HG02642 (cell line): ENCODE results near the gene SLC1A4.
"Not testable (repeated sequence)": the region's sequence is repeated elsewhere in the genome, so short reads cannot be mapped to it uniquely, and the experiment has no call there.

Source experiments
- ATAC-seq: cut with Tn5 transposase; IDR thresholded peaks from one replicate; pipeline ENCODE4 v1.9.1; 2021; ENCODE audit warnings: mild to moderate bottlenecking; ENCODE audit not compliant: unreplicated experiment, poor library complexity

SLC1A4 gene

DNA sequence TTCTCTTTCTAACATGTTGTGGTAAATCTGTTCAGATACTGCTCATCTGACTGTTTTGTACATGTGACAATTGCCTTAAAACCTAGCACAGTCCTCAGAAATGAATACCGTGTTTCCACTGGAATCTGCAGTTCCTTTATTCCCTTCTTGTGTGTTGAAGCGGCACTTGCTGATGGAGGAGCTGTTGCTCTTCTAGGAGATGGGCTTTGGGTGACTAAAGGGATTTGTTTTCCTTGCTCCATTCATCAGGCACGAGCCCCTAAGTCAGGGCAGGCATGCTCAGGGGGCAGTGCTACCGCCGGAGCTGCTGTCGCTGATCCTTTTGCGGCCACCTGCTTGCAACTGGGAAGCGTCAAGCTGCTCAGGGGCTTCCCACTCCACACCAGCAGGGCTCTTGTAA lies 34.5 kb downstream of the SLC1A4 start:
- no peak for ATAC-seq

- no peak for ATAC-seq
Measured at GRCh38 chr2:65024149-65024829, 35.1 kb downstream of the SLC1A4 start.

GRCh38 chr2:65025453-65026123 lies 36.4 kb downstream of the SLC1A4 start:
- ATAC-seq = no peak

DNA sequence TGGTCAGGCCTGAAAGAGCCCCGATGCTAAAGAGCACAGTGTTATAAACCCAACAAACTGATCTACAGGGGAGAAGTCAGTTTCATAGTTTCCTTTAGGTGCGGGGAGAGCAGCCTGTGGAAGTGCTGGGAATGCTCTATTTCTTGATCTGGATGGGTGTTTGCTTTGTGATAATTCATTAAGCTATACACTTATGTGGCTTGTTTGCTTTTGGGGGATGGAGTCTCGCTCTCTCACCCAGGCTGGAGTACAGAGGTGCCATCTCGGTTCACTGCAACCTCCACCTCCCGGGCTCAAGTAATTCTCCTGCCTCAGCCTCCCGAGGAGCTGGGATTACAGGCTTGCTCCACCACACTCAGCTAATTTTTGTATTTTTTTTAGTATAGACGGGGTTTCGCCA lies 37.0 kb downstream of the SLC1A4 start:
- no peak for ATAC-seq

- no peak for ATAC-seq
Measured at GRCh38 chr2:65026704-65027464, 37.7 kb downstream of the SLC1A4 start.

GRCh38 chr2:65027616-65028244 lies 38.5 kb downstream of the SLC1A4 start:
- ATAC-seq = no peak

- ATAC-seq = peak; percentile 24
Measured at GRCh38 chr2:65030476-65031332, 41.5 kb downstream of the SLC1A4 start.

- peak; percentile 47 for ATAC-seq
Measured at GRCh38 chr2:65031341-65032018, 42.3 kb downstream of the SLC1A4 start.

DNA sequence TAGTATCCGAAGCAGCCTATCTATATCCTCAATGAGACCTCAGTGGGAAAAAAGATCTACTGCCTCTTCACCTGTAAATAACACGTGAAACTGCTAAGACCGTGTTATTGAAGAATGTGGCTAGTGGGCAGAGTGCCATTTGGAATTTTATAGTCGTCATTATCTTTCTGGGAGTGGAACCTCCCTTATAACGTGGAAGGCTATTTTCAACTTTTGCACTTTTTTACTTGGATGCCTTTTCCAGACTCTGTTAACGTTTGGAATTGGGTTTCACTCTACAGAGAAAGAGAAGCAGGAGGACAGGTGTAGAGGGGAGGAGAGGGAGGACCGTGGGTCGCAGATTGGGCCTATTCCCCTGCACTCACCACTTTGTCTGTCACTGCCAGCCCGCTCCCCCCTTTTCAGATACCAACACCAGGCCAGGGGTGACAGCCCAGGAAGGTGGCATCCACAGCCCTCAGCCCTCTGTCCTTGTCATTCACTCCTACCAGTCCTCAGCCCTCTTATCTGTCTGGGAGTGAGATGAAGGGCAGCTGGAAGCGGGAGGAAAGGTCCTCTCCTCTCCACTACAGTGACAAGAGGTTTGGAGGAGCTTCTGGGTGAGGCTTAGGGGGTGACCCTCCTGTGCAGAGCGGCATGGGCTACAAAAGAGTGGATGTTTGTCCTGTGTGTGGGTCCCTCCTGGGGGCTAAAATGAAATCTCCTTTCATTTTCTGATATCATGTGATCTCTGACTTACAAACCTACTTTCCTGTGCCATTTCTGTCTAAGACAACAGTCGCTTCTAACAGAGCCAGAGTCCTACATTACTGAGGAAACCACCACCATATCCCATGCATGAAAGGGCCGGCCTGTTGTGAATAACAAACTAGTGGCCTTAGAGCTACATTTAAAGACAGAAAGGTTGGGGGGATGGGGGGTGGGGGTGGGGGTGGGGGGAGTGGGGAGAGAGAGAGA lies 43.1 kb downstream of the SLC1A4 start:
- no peak for ATAC-seq

GRCh38 chr2:65033178-65033577 lies 44.0 kb downstream of the SLC1A4 start:
- no peak for ATAC-seq

GRCh38 chr2:65033667-65034066 lies 44.5 kb downstream of the SLC1A4 start:
- ATAC-seq = not testable (repeated sequence)

DNA sequence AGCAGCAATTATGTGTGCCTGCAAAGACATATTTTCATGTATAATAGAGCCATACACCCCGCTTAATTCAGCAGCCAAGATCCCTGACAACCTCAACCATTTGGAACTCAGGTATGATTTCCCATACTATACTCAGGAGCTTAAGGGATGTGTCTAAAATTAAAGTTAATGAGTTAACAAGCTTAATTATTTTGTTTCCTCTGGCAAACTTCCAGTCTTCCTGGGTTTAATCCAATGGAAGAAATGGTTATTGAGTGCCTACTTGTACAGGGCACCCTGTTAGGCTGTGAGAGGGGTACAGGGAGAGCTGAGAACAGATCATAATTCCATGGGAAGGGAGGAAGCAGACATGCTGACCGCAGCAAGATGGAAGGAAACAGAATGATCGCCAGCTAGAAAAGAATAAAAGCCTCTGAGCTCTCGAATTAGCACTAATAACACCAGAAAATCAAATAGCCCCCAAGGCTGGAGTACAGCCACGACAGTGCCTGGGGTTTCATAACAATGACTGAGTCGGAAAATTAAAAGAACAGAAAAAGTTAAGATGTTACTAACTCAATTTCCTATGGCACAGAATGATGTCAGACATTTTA lies 46.2 kb downstream of the SLC1A4 start:
- ATAC-seq = no peak

DNA sequence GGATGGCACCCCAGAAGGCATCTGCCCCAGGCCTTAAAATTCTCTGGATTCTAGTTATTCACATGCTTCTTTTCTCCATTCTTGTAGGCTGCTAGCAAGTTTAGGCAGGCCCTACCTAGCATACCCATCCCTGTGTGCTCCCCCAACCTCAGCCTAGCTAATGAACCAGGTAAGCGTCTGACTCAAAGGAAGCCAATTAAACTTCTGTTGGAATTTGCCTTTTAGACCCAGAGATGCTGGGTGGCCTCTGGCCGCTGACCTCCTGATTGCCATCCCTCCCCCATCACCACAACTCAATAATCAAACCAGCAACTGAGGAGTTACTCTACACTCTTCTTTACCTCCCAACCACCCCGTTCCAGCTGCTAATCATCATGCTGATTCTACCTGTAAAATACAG lies 48.0 kb downstream of the SLC1A4 start:
- ATAC-seq = no peak

GRCh38 chr2:65039640-65040039 lies 50.4 kb downstream of the SLC1A4 start:
- no peak for ATAC-seq

DNA sequence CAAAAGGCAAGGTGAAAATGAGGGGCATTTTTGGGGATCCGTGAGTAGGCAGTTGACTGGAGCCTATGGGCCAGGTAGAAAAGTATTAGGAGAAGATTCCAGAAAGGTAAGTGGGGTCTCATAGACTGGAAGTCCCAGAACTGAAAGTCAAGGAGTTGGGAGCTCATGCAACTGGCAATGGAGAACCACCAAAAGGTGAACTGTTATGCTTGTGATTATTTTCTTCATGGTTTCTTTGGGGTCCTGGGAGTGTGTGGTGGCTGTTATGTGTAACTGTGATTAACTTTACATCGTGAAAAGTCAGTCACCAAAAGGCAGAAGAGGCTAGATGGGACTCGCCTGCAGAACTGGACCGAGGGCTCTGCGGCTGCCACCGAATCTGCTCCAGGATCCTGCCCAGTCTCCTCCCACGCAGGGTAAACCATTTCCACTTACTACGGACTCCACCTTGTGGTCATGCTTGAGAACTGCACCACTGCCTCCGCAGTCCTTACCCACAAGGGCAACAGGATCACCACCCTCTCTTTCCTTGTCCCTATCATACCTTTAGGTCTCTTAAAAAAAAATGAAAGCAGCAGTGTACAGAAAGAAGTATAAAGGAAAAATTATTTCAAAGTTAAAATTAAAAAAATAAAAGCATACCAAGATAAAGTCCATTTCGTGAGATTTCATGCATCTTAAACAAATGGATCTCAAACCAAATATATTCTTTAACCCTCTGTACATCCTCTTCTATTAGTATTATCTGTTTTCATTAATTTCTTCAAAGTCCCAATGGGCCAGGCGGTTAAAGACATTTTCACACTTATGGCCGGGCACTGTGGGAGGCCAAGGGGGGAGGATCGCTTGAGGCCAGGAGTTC lies 51.4 kb downstream of the SLC1A4 start:
- ATAC-seq = peak; percentile 80

DNA sequence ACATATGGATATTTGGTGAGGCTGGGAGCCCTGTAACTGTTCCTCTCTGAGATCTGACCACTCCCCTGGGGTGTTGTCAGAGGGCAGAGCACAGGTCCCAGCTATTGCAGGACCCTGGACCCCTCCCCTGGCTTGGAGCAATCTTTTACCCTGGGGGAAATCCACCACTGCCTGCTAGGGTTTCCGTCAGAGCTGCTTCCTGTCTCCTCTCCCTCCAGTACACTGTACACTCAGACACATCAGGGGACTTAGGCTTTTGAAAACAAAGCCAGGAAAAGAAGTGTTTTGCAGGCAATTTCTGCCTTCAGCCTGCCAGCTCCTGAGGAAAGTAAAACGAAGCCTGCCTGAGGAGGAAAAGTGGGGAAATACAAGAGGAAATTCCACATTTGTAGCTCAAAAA lies 53.8 kb downstream of the SLC1A4 start:
- no peak for ATAC-seq

GRCh38 chr2:65044097-65044735 lies 55.0 kb downstream of the SLC1A4 start:
- no peak for ATAC-seq
